Measurements from ENCODE around the gene VCL. TPM values are rescaled to one million over a fixed set of nuclear protein-coding genes. Genes with fewer than 3 reads are reported as not detected.

The VCL gene
- total and polyA plus RNA-seq, 2 of the 8 experiments (the other 6 are each of a cell fraction or from before 2014, with no cell fraction given), result 119 to 377 TPM

GRCh38 chr10:74036474-74036873 is 38.6 kb downstream of the VCL start:
- CTCF ChIA-PET (ENCODE audit: partially characterized antibody), result interaction anchor here (1.7 to 1.8 kb wide), 3 partner anchors 14 to 148 kb away, joined by 5 to 9 read pairs (median 7); no protein-coding TSS in a partner anchor
- no peak overlapping the region for H3K56ac ChIP-seq (replicated peaks; ENCODE audit: insufficient read length, low read depth, low read length)
- H4K20me1 ChIP-seq (replicated peaks in 1 of 2; ENCODE audit: control insufficient read depth in 1 of 2, insufficient read depth in 2 of 2, low read length in 2 of 2), result no peaks in the 10 kb centered on the region
- H4K5ac ChIP-seq (ENCODE audit: insufficient read length, low read depth, low read length), result no peak overlapping the region
- H3K9me3 ChIP-seq (ENCODE audit: insufficient read depth in 2 of 2, low read depth in 1 of 2, low read length in 1 of 2), result no peaks in the 10 kb centered on the region
- H3K36me3 ChIP-seq (ENCODE audit: control insufficient read depth in 2 of 4, insufficient read depth in 4 of 4, low read length in 3 of 4), result peaks cover 0 to 8% (median 2%) of the 10 kb centered on the region in 4 experiments; a peak in 4 of 8 replicates
- H2BK15ac ChIP-seq (ENCODE audit: low read length), result no peak overlapping the region
- no peak overlapping the region for H2BK12ac ChIP-seq (ENCODE audit: low read depth, low read length)
- H3K4ac ChIP-seq (replicated peaks; ENCODE audit: insufficient read length, low read depth, low read length), result no peak overlapping the region
- no peak overlapping the region for H2BK120ac ChIP-seq (replicated peaks; ENCODE audit: low read depth, low read length)
- no peak overlapping the region for H3K4me3 ChIP-seq (ENCODE audit: extremely low read depth in 1 of 4, insufficient read depth in 2 of 4, low read depth in 3 of 4, low read length in 4 of 4)
- no peak overlapping the region for H3K27ac ChIP-seq (ENCODE audit: low read depth, low read length)
- TF ChIP-seq TAF7 (optimal IDR thresholded peaks at IDR 0.05; ENCODE audit: borderline replicate concordance, low read depth, low read length) (no peak), CTCF (IDR thresholded peaks at IDR 0.05; ENCODE audit: control extremely low read depth in 1 of 3, insufficient read depth in 1 of 3, low read depth in 1 of 3, low read length in 3 of 3) (no peak), POLR2A (IDR thresholded peaks at IDR 0.05; ENCODE audit: control extremely low read depth in 1 of 2, low read depth in 2 of 2, low read length in 2 of 2) (no peak), KDM1A (IDR thresholded peaks at IDR 0.05; ENCODE audit: borderline replicate concordance, low read length) (peak; percentile 66; the same call in 1 of the 2 replicates)
- no peak overlapping the region for H2BK20ac ChIP-seq (ENCODE audit: low read length)
- no peak overlapping the region for H2AFZ ChIP-seq (ENCODE audit: low read length)
- H3K27me3 ChIP-seq (replicated peaks in 1 of 4; ENCODE audit: control insufficient read depth in 3 of 4, extremely low read depth in 1 of 4, insufficient read depth in 3 of 4, low read length in 3 of 4), result no peaks in the 10 kb centered on the region
- no peak overlapping the region for H4K8ac ChIP-seq (ENCODE audit: extremely low read depth, insufficient read depth, low read length)
- H3K79me2 ChIP-seq (ENCODE audit: control insufficient read depth in 1 of 2, insufficient read depth in 2 of 2, low read length in 2 of 2), result peaks cover 0 to 83% of the 10 kb centered on the region in 2 experiments; a peak in 2 of 4 replicates
- H3K23ac ChIP-seq (ENCODE audit: insufficient read length), result no peak overlapping the region
- H3K4me1 ChIP-seq (replicated peaks in 1 of 4; ENCODE audit: control insufficient read depth in 3 of 4, insufficient read depth in 4 of 4, low read length in 3 of 4), result peaks cover 0 to 11% (median 5%) of the 10 kb centered on the region in 4 experiments; a peak in 4 of 7 replicates
- no peak overlapping the region for H3K4me2 ChIP-seq (ENCODE audit: insufficient read depth in 1 of 2, low read depth in 2 of 2, low read length in 2 of 2)
- no peak overlapping the region for H2AK5ac ChIP-seq (ENCODE audit: low read depth, low read length)
- no peak overlapping the region for H3K18ac ChIP-seq (ENCODE audit: extremely low read depth, low read length)
- DNase-seq (ENCODE audit: low read depth in 1 of 2, low spot score in 2 of 2) (no peak), FAIRE-seq (no peak)
- no peak overlapping the region for H4K91ac ChIP-seq (replicated peaks; ENCODE audit: insufficient read length, low read length)
- 100% methylated on average over 4 of the region's 4 CpGs; no CpG with 5 or more reads in 1 of the 2 experiments for WGBS, 2 experiments (ENCODE audit: extremely low coverage in 1 of 2, insufficient coverage in 1 of 2, insufficient read length in 1 of 2, insufficient replicate concordance in 2 of 2, low coverage in 1 of 2, low lambda C conversion rate in 2 of 2, missing lambda C conversion rate in 1 of 2)
- no peak overlapping the region for H3K9ac ChIP-seq (replicated peaks in 1 of 4; ENCODE audit: extremely low read depth in 1 of 4, low read depth in 3 of 4, low read length in 3 of 4)
- no peaks in the 10 kb centered on the region; the same call in 1 of the 2 replicates for H3K79me1 ChIP-seq (ENCODE audit: low read depth, low read length)
- H3K23me2 ChIP-seq (ENCODE audit: low read depth, low read length), result no peaks in the 10 kb centered on the region
- POLR2A ChIA-PET (ENCODE audit: partially characterized antibody), result interaction anchor here (1.5 kb wide), 1 partner anchor 10 kb away, joined by 4 read pairs; no protein-coding TSS in a partner anchor
- no peak overlapping the region for H2BK5ac ChIP-seq (ENCODE audit: low read depth, low read length)
- H3K14ac ChIP-seq (ENCODE audit: insufficient read length), result no peak overlapping the region

Measured in H1 (cell line).